GM12875 (cell line): Measurements from ENCODE around the gene APOO.

ENCODE experiments used
- H3K4me3 ChIP-seq: one replicate; pipeline ENCODE4 v1.5.1; 2011; ENCODE audit warnings: low read depth, low read length, control low read depth
- TF ChIP-seq, protein P1 (sequence below): IDR thresholded peaks from 2 replicates; pipeline ENCODE4 v1.5.1; 2011; ENCODE audit warnings: low read depth, mild to moderate bottlenecking, control low read depth, inconsistent platforms, low read length, moderate library complexity, borderline replicate concordance; ENCODE audit not compliant: insufficient read depth

The APOO gene

DNA sequence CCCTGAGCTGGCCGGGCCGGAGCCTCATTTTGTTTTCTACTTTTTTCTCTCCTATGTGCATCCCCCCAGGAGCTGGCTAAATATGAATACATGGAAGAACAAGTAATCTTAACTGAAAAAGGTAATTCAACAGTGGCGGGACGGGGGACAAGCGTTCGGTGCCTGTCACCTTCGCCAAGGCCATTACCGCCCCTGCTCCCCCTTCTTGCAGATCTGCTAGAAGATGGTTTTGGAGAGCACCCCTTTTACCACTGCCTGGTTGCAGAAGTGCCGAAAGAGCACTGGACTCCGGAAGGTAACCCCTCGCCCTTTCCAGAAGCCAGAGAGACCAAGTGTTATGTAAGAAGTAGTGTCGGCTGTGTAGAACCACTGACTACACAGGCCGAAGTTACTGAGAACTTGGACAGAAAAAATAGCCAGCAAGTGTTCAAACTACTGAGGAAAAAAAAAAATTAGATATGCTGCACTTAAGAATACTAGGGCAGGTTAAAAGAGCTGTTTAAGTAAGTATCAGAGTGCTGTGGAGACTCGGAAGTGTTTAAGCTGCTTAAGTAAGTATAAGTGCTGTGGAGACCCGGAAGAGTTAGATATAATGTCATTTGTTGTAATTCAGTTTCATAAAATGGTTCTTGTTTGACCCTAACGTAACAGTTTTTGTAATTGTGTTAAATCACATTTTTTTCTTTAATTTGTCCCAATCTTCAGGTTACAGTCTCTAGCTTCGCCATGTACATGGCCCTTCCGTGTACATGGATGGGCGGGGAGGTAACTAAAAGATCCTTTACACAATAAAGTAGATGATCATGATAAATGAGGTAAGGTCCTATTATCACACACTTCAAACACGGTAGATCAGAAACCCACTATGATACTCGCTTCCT lies 123.9 kb downstream of the APOO start:
- TF ChIP-seq, protein P1, sequence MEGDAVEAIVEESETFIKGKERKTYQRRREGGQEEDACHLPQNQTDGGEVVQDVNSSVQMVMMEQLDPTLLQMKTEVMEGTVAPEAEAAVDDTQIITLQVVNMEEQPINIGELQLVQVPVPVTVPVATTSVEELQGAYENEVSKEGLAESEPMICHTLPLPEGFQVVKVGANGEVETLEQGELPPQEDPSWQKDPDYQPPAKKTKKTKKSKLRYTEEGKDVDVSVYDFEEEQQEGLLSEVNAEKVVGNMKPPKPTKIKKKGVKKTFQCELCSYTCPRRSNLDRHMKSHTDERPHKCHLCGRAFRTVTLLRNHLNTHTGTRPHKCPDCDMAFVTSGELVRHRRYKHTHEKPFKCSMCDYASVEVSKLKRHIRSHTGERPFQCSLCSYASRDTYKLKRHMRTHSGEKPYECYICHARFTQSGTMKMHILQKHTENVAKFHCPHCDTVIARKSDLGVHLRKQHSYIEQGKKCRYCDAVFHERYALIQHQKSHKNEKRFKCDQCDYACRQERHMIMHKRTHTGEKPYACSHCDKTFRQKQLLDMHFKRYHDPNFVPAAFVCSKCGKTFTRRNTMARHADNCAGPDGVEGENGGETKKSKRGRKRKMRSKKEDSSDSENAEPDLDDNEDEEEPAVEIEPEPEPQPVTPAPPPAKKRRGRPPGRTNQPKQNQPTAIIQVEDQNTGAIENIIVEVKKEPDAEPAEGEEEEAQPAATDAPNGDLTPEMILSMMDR = no peak

More for the DNA sequence above, 123.9 kb downstream of the APOO start:
- H3K4me3 ChIP-seq = peak overlapping the region; percentile 58
